Naive thymus-derived CD4-positive, alpha-beta T cell (primary cell): ENCODE measurements around the gene TRMT61A. TPM values are rescaled to one million over a fixed set of nuclear protein-coding genes. Genes with fewer than 3 reads are reported as not detected.

Experiments
- ATAC-seq: fragments of 150-1000 bp; cut with Tn5 transposase; 2 replicates; pipeline ENCODE4 v1.10.0; 2021; ENCODE audit warnings: mild to moderate bottlenecking, moderate library complexity
- CTCF ChIA-PET: fragments of 350-600 bp; sonication (Branson Sonifier 250); formaldehyde crosslinking; loops from one replicate; lab custom pipeline; 2021; ENCODE audit warnings: antibody characterized with exemption; lab: Charles Lee
- POLR2A ChIA-PET: fragments of 350-600 bp; sonication (Branson Sonifier 250); formaldehyde crosslinking; loops from one replicate; lab custom pipeline; 2021; ENCODE audit warnings: antibody characterized with exemption, inconsistent platforms; lab: Charles Lee
- DNase-seq, 9 donors: peaks; one replicate each; pipeline versions ENCODE4 v3.0.0 to v3.0.0-alpha.2; 2020 to 2022; ENCODE audit warnings: mixed read lengths in 1 of 9
- H3K27ac ChIP-seq: one replicate; pipeline ENCODE4 v1.7.0; 2013; ENCODE audit warnings: mild to moderate bottlenecking, low read depth, low read length, moderate library complexity
- H3K27me3 ChIP-seq, 2 donors: one replicate each; pipeline ENCODE4 v1.7.0; 2013; ENCODE audit warnings: low read length in 2 of 2, mild to moderate bottlenecking in 2 of 2, moderate library complexity in 2 of 2; ENCODE audit not compliant: control insufficient read depth in 2 of 2, insufficient read depth in 2 of 2
- H3K36me3 ChIP-seq, 3 experiments: 1 replicate in 2 of 3; 2 replicates in 1 of 3; pipeline ENCODE4 v1.7.0; 2013; ENCODE audit warnings: low read length in 3 of 3, mild to moderate bottlenecking in 3 of 3, moderate library complexity in 1 of 3; ENCODE audit not compliant: insufficient read depth in 3 of 3, control insufficient read depth in 2 of 3
- H3K4me1 ChIP-seq, 2 donors: one replicate each; pipeline ENCODE4 v1.7.0; 2013; ENCODE audit warnings: low read length in 2 of 2, mild to moderate bottlenecking in 2 of 2, moderate library complexity in 1 of 2; ENCODE audit not compliant: control insufficient read depth in 2 of 2, insufficient read depth in 2 of 2
- H3K4me3 ChIP-seq: 2 replicates; pipeline ENCODE4 v1.7.0; 2013; ENCODE audit warnings: mild to moderate bottlenecking, low read length
- H3K9me3 ChIP-seq, 3 experiments: 1 replicate in 2 of 3; 2 replicates in 1 of 3; pipeline ENCODE4 v1.7.0; 2013; ENCODE audit warnings: low read length in 3 of 3; ENCODE audit not compliant: control insufficient read depth in 2 of 3
- H3K27ac Mint-ChIP-seq, 9 donors: one replicate each; pipeline ENCODE4 v1.8.0; 2020 to 2022; ENCODE audit warnings: mixed read lengths in 9 of 9, mild to moderate bottlenecking in 8 of 9, moderate library complexity in 5 of 9, inconsistent platforms in 2 of 9
- H3K27me3 Mint-ChIP-seq, 5 donors: one replicate each; pipeline ENCODE4 v1.8.0; 2021 to 2022; ENCODE audit warnings: mixed read lengths in 5 of 5, mild to moderate bottlenecking in 1 of 5
- H3K36me3 Mint-ChIP-seq, 5 donors: one replicate each; pipeline ENCODE4 v1.8.0; 2020 to 2022; ENCODE audit warnings: mixed read lengths in 5 of 5, mild to moderate bottlenecking in 3 of 5, inconsistent platforms in 1 of 5
- H3K4me1 Mint-ChIP-seq, 7 donors: one replicate each; pipeline ENCODE4 v1.8.0; 2020 to 2022; ENCODE audit warnings: mixed read lengths in 7 of 7, mild to moderate bottlenecking in 3 of 7, inconsistent platforms in 1 of 7
- H3K4me3 Mint-ChIP-seq, 10 donors: one replicate each; pipeline ENCODE4 v1.8.0; 2020 to 2022; ENCODE audit warnings: mild to moderate bottlenecking in 10 of 10, mixed read lengths in 10 of 10, moderate library complexity in 6 of 10, inconsistent platforms in 2 of 10
- H3K9me3 Mint-ChIP-seq, 11 donors: one replicate each; pipeline ENCODE4 v1.8.0; 2020 to 2022; ENCODE audit warnings: mixed read lengths in 11 of 11, mild to moderate bottlenecking in 4 of 11, inconsistent platforms in 1 of 11, moderate library complexity in 1 of 11
- intact Hi-C, 2 donors: fragments of 100-400 bp; cut with micrococcal nuclease; formaldehyde crosslinking; loops; one replicate each; pipeline ENCODE4 v1.15.1; 2023
- polyA plus RNA-seq, 2 donors: library from polyadenylated mRNA; unstranded; fragments of 300-500 nt; fragmentation: Illumina TruSeq; gene quantifications; one replicate each; pipeline ENCODE4 v1.2.3, GENCODE V29; 2021
- total RNA-seq, 6 experiments: library from RNA in 5 of 6; stranded (reverse) in 5 of 6; gene quantifications; 1 replicate in 5 of 6; 2 replicates in 1 of 6; pipeline ENCODE4 v1.2.3 and lab custom pipeline; 2021 to 2026

The TRMT61A gene
- total and polyA plus RNA-seq, 7 experiments from 2014 or later: 6.3 to 15.1 (median 12.2) TPM

GRCh38 chr14:103547941-103548462 lies 19.0 kb downstream of the TRMT61A start:
- DNase-seq: no peak
- H3K27me3 Mint-ChIP-seq: no peaks in the 10 kb centered on the region
- no peak overlapping the region for H3K27ac ChIP-seq
- peaks cover 0 to 4% (median 0%) of the 10 kb centered on the region in 7 donors for H3K4me1 Mint-ChIP-seq
- CTCF ChIA-PET: interaction anchor here (0.6 to 2.5 kb wide), 3 partner anchors 18 to 410 kb away, joined by 3 to 12 read pairs (median 5); partner anchors contain the start of gene TRMT61A
- no peak overlapping the region for H3K4me3 ChIP-seq
- no peak overlapping the region for H3K4me3 Mint-ChIP-seq
- intact Hi-C loops: no loop called here
- POLR2A ChIA-PET: no interaction called here
- H3K27ac Mint-ChIP-seq: no peak overlapping the region
- H3K9me3 ChIP-seq: no peaks in the 10 kb centered on the region
- no peaks in the 10 kb centered on the region for H3K27me3 ChIP-seq
- H3K36me3 ChIP-seq: peaks cover 0 to 7% (median 0%) of the 10 kb centered on the region in 3 experiments
- no peak for ATAC-seq
- no peaks in the 10 kb centered on the region for H3K9me3 Mint-ChIP-seq
- no peaks in the 10 kb centered on the region for H3K4me1 ChIP-seq
- peaks cover 0 to 4% (median 0%) of the 10 kb centered on the region in 5 donors for H3K36me3 Mint-ChIP-seq

- H3K27ac Mint-ChIP-seq: no peak overlapping the region
- no peak overlapping the region for H3K27ac ChIP-seq
- no peaks in the 10 kb centered on the region for H3K27me3 Mint-ChIP-seq
- ChIA-PET POLR2A (no interaction called here), CTCF (no interaction called here)
- ATAC-seq: no peak
- intact Hi-C loops: no loop called here
- no peaks in the 10 kb centered on the region for H3K27me3 ChIP-seq
- no peaks in the 10 kb centered on the region for H3K9me3 ChIP-seq
- no peaks in the 10 kb centered on the region for H3K9me3 Mint-ChIP-seq
- H3K4me3 ChIP-seq: no peak overlapping the region
- peaks cover 0 to 4% (median 0%) of the 10 kb centered on the region in 5 donors for H3K36me3 Mint-ChIP-seq
- peaks cover 0 to 8% (median 0%) of the 10 kb centered on the region in 3 experiments for H3K36me3 ChIP-seq
- H3K4me1 ChIP-seq: no peaks in the 10 kb centered on the region
- H3K4me3 Mint-ChIP-seq: no peak overlapping the region
- DNase-seq: no peak
- H3K4me1 Mint-ChIP-seq: peaks cover 0 to 5% (median 0%) of the 10 kb centered on the region in 7 donors
Observed at GRCh38 chr14:103548463-103549351, 19.7 kb downstream of the TRMT61A start.

- no peak for DNase-seq
- CTCF ChIA-PET: interaction anchor here (0.6 kb wide), 1 partner anchor 9 kb away, joined by 3 read pairs; no protein-coding TSS in a partner anchor
- H3K9me3 Mint-ChIP-seq: no peaks in the 10 kb centered on the region
Observed at GRCh38 chr14:103549361-103550311, 20.6 kb downstream of the TRMT61A start.

GRCh38 chr14:103550451-103551337 lies 21.7 kb downstream of the TRMT61A start:
- intact Hi-C loops: no loop called here
- H3K4me3 Mint-ChIP-seq: no peak overlapping the region
- Histone ChIP-seq H3K9me3 (no peaks in the 10 kb centered on the region), H3K36me3 (peaks cover 0 to 8% (median 0%) of the 10 kb centered on the region in 3 experiments), H3K27ac (no peak overlapping the region), H3K4me1 (no peaks in the 10 kb centered on the region), H3K4me3 (no peak overlapping the region), H3K27me3 (no peaks in the 10 kb centered on the region)
- ChIA-PET POLR2A (interaction anchor here (0.5 kb wide), 1 partner anchor 27 kb away, joined by 3 read pairs; no protein-coding TSS in a partner anchor), CTCF (interaction anchor here (0.6 kb wide), 1 partner anchor 8 kb away, joined by 3 read pairs; no protein-coding TSS in a partner anchor)
- ATAC-seq (no peak), DNase-seq (no peak)
- no peaks in the 10 kb centered on the region for H3K27me3 Mint-ChIP-seq
- H3K36me3 Mint-ChIP-seq: peaks cover 0 to 4% (median 0%) of the 10 kb centered on the region in 5 donors
- no peak overlapping the region for H3K27ac Mint-ChIP-seq
- H3K4me1 Mint-ChIP-seq: peaks cover 0 to 15% (median 9%) of the 10 kb centered on the region in 7 donors
- H3K9me3 Mint-ChIP-seq: no peaks in the 10 kb centered on the region

More at GRCh38 chr14:103549361-103550311, 20.6 kb downstream of the TRMT61A start:
- Histone ChIP-seq H3K9me3 (no peaks in the 10 kb centered on the region), H3K4me3 (no peak overlapping the region), H3K4me1 (no peaks in the 10 kb centered on the region), H3K27me3 (no peaks in the 10 kb centered on the region), H3K36me3 (peaks cover 0 to 8% (median 0%) of the 10 kb centered on the region in 3 experiments), H3K27ac (no peak overlapping the region)
- no peak overlapping the region for H3K4me3 Mint-ChIP-seq
- H3K36me3 Mint-ChIP-seq: peaks cover 0 to 4% (median 0%) of the 10 kb centered on the region in 5 donors
- peaks cover 0 to 5% (median under 1%) of the 10 kb centered on the region in 7 donors for H3K4me1 Mint-ChIP-seq
- intact Hi-C loops: no loop called here
- H3K27me3 Mint-ChIP-seq: no peaks in the 10 kb centered on the region
- POLR2A ChIA-PET: interaction anchor here (0.5 kb wide), 1 partner anchor 26 kb away, joined by 3 read pairs; no protein-coding TSS in a partner anchor
- ATAC-seq: no peak
- H3K27ac Mint-ChIP-seq: no peak overlapping the region

- no peak overlapping the region for H3K4me3 ChIP-seq
- Mint-ChIP-seq H3K27me3 (no peaks in the 10 kb centered on the region), H3K27ac (no peak overlapping the region), H3K4me1 (peaks cover under 1 to 16% (median 9%) of the 10 kb centered on the region in 7 donors), H3K9me3 (no peaks in the 10 kb centered on the region), H3K36me3 (peaks cover 0 to 4% (median 0%) of the 10 kb centered on the region in 5 donors), H3K4me3 (no peak overlapping the region)
- DNase-seq (no peak), ATAC-seq (no peak)
- H3K36me3 ChIP-seq: peaks cover 0 to 8% (median 0%) of the 10 kb centered on the region in 3 experiments
- no peaks in the 10 kb centered on the region for H3K27me3 ChIP-seq
- ChIA-PET CTCF (interaction anchor here (1.2 kb wide), 1 partner anchor 33 kb away, joined by 3 read pairs; no protein-coding TSS in a partner anchor), POLR2A (no interaction called here)
- no peaks in the 10 kb centered on the region for H3K4me1 ChIP-seq
- no peaks in the 10 kb centered on the region for H3K9me3 ChIP-seq
- H3K27ac ChIP-seq: no peak overlapping the region
- intact Hi-C loops: no loop called here
Observed at GRCh38 chr14:103551338-103551762, 22.4 kb downstream of the TRMT61A start.
